ENCODE results near the gene ECE1.

The ECE1 gene

DNA sequence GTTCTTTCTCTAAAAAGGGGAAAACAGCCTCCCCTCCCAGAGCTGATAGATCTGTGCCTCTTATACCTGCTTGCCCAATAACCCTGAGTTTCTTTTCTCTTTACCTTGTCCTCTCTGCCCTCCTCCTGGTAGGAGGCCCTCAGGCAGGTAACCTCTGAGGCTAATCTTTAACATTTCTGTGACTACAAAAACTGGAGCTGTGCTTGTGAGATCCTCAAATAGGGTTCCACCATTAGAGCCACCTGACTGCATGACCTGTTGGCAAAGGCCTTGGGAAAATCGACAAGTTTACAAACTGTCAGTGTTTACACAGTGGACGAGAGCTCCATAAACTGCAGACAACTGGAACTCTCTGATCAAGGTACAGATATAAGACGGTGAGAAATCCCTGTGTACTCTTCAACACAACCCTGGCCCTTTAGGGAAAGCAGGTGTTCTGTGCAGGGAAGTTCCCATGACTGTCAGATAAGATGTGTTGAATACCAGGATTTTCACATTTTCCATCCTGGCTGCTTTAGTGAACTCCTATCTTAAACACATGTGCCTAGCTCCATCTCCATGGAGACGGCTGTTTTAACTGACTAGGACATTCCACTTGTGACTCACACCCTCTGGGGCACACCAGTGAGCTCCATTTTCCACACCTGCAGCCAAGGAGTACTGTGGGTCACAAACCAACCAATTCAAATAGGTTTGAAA lies 38.3 kb downstream of the ECE1 start:
- no peak overlapping the region for H3K4me3 ChIP-seq (replicated peaks in 1 of 2; ENCODE audit: low read depth in 2 of 2, low read length in 2 of 2)
- peak; percentile 94 to 97 for DNase-seq (ENCODE audit: low read depth in 2 of 2)
- TF ChIP-seq, protein P1, sequence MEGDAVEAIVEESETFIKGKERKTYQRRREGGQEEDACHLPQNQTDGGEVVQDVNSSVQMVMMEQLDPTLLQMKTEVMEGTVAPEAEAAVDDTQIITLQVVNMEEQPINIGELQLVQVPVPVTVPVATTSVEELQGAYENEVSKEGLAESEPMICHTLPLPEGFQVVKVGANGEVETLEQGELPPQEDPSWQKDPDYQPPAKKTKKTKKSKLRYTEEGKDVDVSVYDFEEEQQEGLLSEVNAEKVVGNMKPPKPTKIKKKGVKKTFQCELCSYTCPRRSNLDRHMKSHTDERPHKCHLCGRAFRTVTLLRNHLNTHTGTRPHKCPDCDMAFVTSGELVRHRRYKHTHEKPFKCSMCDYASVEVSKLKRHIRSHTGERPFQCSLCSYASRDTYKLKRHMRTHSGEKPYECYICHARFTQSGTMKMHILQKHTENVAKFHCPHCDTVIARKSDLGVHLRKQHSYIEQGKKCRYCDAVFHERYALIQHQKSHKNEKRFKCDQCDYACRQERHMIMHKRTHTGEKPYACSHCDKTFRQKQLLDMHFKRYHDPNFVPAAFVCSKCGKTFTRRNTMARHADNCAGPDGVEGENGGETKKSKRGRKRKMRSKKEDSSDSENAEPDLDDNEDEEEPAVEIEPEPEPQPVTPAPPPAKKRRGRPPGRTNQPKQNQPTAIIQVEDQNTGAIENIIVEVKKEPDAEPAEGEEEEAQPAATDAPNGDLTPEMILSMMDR (IDR thresholded peaks at IDR 0.05; ENCODE audit: low read depth, low read length) = no peak

DNA sequence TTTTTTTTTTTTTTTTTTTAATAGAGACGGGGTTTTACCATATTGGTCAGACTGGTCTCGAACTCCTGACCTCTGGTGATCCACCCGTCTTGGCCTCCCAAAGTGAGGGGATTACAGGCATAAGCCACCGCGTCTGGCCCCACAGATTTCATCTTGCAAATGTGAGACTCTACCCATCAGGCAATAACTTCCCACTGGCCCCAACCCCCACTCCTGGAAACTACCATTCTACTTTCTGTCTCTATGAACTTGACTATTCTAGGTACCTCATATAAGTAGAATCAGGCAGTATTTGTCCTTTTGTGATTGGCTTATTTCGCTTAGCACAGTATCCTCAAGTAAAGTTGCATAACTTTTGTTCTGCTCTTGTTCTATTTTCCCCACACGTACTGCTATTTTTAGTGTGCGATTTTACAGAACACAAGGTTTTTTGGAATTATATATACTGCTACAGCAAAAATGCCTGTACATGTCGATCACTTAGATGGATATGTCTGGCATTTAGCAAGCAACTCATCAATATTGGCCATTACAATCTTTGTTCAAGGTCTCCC lies 40.2 kb downstream of the ECE1 start:
- DNase-seq (ENCODE audit: low read depth in 2 of 2) = no peak
- H3K4me3 ChIP-seq (replicated peaks in 1 of 2; ENCODE audit: low read depth in 2 of 2, low read length in 2 of 2) = no peak overlapping the region
- TF ChIP-seq, protein P1 (IDR thresholded peaks at IDR 0.05; ENCODE audit: low read depth, low read length) = no peak

DNA sequence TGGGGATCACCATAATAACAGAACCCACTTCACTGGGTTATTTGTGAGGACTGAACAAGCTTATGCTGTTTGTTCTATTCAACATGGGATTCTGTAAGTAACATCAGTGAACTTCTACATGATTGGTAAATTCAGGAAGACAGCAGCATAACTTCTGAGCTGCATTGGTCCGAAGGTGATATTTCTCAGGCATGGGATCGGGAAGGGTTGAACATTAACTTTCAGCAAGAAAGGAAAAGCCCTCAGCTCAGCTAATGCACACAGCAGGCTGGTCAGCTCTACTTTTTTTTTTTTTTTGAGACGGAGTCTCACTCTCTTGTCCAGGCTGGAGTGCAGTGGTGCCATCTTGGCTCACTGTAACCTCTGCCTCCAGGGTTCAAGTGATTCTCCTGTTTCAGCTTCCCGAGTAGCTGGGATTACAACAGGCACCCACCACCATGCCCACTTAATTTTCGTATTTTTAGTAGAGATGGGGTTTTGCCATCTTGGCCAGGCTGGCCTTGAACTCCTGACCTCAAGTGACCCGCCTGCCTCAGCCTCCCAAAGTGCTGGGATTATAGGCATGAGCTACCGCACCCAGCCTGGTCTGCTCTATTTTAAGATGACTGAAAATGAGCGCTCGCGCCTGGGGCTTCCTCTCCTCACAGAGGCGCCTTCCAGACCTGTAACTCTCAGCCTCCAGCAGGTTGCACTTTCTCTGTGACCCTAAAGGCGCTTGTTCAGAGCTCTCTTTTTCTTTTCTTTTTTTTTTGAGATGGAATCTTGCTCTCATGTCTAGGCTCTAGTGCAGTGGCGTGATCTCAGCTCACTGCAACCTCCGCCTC lies 42.2 kb downstream of the ECE1 start:
- TF ChIP-seq, protein P1 (IDR thresholded peaks at IDR 0.05; ENCODE audit: low read depth, low read length) = no peak
- no peak overlapping the region for H3K4me3 ChIP-seq (replicated peaks in 1 of 2; ENCODE audit: low read depth in 2 of 2, low read length in 2 of 2)
- DNase-seq (ENCODE audit: low read depth in 2 of 2) = no peak

DNA sequence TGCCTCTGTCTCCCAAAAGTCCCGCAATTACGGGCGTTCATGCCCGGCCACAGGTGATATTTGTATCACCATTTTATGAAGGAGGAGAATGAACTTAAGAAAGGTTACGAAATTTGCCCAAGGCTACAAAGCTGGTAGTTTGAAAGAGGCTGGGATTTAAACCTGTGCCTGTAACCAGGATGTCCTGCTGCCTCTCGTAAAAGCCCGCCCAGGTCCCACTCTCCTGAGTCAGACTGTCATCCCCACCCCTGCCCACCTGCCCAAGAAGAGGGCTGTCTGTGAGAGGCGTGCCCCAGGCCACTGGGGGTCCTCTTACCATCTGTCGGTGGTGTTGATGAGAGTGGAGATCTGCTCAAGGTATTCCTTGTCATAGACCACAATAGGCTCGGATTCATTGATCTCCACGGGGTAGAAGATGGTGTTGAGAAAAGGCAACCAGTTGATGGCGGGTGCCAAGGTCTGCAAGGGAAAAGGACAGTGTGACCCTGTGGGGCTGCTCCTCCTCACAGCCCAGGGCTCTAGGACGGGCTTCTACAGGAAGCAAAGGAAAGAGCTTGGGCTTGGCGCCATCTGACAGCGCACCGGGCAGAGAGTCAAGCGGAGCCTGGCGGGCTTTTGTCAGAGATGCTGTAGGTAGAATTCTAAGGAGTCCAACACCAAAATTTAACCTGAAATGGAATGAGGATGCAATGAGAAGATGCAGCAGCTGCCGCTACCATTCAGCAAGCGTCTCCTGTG lies 43.2 kb downstream of the ECE1 start:
- DNase-seq (ENCODE audit: low read depth in 2 of 2) = no peak
- TF ChIP-seq, protein P1 (IDR thresholded peaks at IDR 0.05; ENCODE audit: low read depth, low read length) = no peak
- H3K4me3 ChIP-seq (replicated peaks in 1 of 2; ENCODE audit: low read depth in 2 of 2, low read length in 2 of 2) = no peak overlapping the region

DNA sequence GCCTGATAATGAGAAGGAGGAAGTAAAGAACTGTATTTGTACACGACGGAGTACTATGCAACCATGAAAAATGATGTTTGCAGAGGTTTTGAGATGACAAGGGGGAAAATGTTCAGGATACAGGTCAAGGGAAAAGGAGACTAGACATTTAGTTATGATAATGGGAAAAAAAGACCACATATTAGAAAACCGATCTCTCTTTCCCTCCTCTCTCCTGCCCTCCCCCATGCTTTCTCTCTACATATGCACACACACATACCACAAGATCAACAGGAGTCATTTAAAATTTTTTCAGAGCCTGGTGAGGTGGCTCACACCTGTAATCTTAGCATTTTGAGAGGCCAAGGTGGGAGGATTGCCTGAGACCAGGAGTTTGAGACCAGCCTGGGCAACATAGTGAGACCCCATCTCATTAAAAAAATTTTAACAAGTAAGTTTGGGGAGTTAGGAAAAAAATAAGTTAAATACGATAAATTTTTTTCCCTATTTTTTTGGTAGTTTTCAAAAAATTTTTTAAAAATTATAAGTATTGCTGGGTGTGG lies 44.5 kb downstream of the ECE1 start:
- TF ChIP-seq, protein P1 (IDR thresholded peaks at IDR 0.05; ENCODE audit: low read depth, low read length) = no peak
- H3K4me3 ChIP-seq (replicated peaks in 1 of 2; ENCODE audit: low read depth in 2 of 2, low read length in 2 of 2) = no peak overlapping the region
- no peak for DNase-seq (ENCODE audit: low read depth in 2 of 2)

DNA sequence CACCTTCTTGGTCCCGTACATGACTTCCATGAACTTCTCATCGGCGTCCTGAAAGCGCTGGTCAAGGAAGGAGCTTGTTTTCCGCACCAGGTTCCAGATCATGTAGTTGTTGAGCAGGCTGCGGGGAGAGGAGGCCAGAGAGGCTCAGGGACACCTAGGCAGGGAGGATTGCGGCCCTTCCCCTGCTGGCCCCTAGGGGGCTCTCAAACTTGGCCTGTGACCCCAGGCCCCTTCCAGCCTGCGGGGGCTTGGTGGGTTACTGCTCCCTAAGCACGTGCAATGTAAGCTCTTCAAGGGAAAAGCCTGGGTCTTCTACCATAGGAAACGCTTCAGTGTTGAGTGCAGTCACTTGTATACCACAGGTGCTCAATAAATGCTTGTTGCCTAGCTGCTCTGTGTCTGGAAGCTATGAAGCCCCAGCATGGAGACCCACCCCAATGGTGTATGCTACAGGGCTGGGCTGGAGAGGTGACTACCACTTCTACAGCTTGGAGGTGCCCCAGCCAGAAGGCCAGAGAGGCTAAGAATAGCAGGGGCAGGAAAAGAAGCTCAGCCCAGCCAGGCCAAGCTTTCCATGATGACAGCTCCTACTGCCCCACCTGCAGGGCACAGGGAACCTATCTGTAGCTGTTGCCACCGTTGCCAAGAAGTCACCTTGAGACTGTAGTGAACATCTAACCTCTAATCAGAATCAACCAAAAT lies 45.1 kb downstream of the ECE1 start:
- TF ChIP-seq, protein P1 (IDR thresholded peaks at IDR 0.05; ENCODE audit: low read depth, low read length) = peak; percentile 60
- H3K4me3 ChIP-seq (replicated peaks in 1 of 2; ENCODE audit: low read depth in 2 of 2, low read length in 2 of 2) = no peak overlapping the region
- no peak for DNase-seq (ENCODE audit: low read depth in 2 of 2)
